Mucosa of descending colon (tissue), 3 donors: ENCODE measurements around the gene RINL. TPM values are rescaled to one million over a fixed set of nuclear protein-coding genes. Genes with fewer than 3 reads are reported as not detected.

Experiments
- ATAC-seq: fragments of 200-7000 bp; cut with Tn5 transposase; one replicate; pipeline ENCODE4 v1.9.1; 2020; ENCODE audit warnings: mild to moderate bottlenecking, moderate library complexity
- DNase-seq, 3 donors: peaks; one replicate each; pipeline ENCODE4 v3.0.0-alpha.2; 2020
- H3K36me3 ChIP-seq: fragments of 200-600 bp; one replicate; pipeline ENCODE4 v1.8.0; 2021; ENCODE audit warnings: low read depth, mild to moderate bottlenecking
- H3K4me1 ChIP-seq: fragments of 200-600 bp; one replicate; pipeline ENCODE4 v1.8.0; 2021; ENCODE audit warnings: low read depth, mild to moderate bottlenecking
- H3K4me3 ChIP-seq: fragments of 200-600 bp; one replicate; pipeline ENCODE4 v1.8.0; 2021; ENCODE audit warnings: mild to moderate bottlenecking
- H3K9me3 ChIP-seq: fragments of 200-600 bp; one replicate; pipeline ENCODE4 v1.8.0; 2021; ENCODE audit warnings: mild to moderate bottlenecking
- intact Hi-C, 2 donors: fragments of 100-400 bp; cut with DNase I in 1 of 2; cut with micrococcal nuclease in 1 of 2; formaldehyde crosslinking; loops; one replicate each; pipeline versions ENCODE4 v1.11.0 to v1.11.1; 2022; cut with DNase I, micrococcal nuclease
- total RNA-seq, 3 donors: library from RNA; stranded (reverse); fragmentation: NEBNext Ultra II Directional in 2 of 3; extraction: Animal tissue kit (Norgen Biotek cat#: 25700) in 2 of 3; gene quantifications; one replicate each; pipeline versions ENCODE4 v1.2.1 to v1.2.4, GENCODE V29; 2021 to 2023
- TF ChIP-seq, protein P1 (sequence below): fragments of 200-600 bp; IDR thresholded peaks from one replicate; pipeline ENCODE4 v1.8.0; 2022; ENCODE audit warnings: antibody characterized with exemption, mild to moderate bottlenecking
- donor health status: DM: no; HTN: no; CAD: no; lungs with moderate emphysema.
- donor health status: DM: no; HTN: no; CAD: no.
- donor health status: DM: no; HTN: yes; CAD: no.

The RINL gene
- total RNA-seq, 3 donors from 2014 or later = 3.8 to 5.4 (median 5.2) TPM

DNA sequence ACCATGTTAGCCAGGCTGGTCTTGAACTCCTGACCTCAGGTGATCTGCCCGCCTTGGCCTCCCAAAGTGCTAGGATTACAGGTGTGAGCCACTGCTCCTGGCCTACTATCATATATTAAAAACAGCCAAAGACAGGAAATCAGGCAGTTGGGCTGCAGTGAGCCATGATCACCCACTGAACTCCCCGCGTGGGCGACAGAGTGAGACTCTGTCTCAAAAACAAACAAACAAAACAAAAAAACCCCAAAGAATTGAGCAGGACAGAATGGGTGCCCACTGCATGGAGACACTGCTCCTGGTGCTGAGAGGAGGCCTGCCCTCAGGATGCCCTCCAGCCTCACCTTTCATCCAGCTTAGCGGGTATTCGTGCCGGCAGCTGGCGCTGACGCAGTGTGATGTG, 5.2 kb upstream of the RINL start:
- TF ChIP-seq, protein P1, sequence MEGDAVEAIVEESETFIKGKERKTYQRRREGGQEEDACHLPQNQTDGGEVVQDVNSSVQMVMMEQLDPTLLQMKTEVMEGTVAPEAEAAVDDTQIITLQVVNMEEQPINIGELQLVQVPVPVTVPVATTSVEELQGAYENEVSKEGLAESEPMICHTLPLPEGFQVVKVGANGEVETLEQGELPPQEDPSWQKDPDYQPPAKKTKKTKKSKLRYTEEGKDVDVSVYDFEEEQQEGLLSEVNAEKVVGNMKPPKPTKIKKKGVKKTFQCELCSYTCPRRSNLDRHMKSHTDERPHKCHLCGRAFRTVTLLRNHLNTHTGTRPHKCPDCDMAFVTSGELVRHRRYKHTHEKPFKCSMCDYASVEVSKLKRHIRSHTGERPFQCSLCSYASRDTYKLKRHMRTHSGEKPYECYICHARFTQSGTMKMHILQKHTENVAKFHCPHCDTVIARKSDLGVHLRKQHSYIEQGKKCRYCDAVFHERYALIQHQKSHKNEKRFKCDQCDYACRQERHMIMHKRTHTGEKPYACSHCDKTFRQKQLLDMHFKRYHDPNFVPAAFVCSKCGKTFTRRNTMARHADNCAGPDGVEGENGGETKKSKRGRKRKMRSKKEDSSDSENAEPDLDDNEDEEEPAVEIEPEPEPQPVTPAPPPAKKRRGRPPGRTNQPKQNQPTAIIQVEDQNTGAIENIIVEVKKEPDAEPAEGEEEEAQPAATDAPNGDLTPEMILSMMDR = no peak
- no peaks in the 10 kb centered on the region for H3K36me3 ChIP-seq
- intact Hi-C loops = no loop called here
- H3K4me1 ChIP-seq = peaks cover 12% of the 10 kb centered on the region
- DNase-seq = no peak
- no peak for ATAC-seq
- H3K9me3 ChIP-seq = no peaks in the 10 kb centered on the region
- H3K4me3 ChIP-seq = no peak overlapping the region

DNA sequence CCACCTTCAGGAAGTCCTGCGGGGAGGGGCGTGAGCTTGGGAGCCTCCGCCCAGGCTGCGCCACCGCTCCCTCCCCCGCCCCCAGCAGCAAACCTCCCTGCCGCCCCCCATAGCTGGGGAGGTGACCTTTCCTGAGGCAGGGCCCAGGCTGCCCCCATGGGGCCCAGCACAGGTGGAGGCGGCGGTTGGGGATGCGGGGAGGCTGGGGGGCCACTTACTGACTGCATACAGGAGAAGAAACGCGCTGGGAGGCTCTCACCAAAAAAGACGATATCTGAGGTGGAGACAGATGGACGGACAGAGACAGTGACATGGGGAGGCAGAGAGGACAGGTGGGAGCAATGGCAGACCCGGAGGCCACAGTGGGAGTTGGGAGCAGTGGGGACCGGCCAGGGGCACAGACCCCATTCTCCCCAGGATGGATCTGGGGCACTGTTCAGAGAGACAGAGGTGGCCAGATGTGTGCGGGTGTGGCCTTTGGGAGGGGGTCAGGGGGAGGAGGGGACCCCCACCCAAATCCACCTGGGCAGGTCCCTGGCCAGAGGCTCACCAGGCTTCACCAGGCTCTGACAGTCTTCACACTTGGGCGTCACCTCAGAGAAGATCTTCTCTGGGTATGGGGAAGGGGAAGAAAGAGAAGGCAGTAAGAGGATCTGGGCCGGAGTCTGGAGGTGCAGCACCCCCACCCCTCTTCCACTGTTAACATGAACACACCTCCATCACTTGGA, 3.0 kb upstream of the RINL start:
- DNase-seq = no peak
- TF ChIP-seq, protein P1 = no peak
- intact Hi-C loops = no loop called here
- H3K4me3 ChIP-seq = no peak overlapping the region
- ATAC-seq = no peak
- H3K36me3 ChIP-seq = no peaks in the 10 kb centered on the region
- H3K9me3 ChIP-seq = no peaks in the 10 kb centered on the region
- H3K4me1 ChIP-seq = peaks cover 18% of the 10 kb centered on the region

DNA sequence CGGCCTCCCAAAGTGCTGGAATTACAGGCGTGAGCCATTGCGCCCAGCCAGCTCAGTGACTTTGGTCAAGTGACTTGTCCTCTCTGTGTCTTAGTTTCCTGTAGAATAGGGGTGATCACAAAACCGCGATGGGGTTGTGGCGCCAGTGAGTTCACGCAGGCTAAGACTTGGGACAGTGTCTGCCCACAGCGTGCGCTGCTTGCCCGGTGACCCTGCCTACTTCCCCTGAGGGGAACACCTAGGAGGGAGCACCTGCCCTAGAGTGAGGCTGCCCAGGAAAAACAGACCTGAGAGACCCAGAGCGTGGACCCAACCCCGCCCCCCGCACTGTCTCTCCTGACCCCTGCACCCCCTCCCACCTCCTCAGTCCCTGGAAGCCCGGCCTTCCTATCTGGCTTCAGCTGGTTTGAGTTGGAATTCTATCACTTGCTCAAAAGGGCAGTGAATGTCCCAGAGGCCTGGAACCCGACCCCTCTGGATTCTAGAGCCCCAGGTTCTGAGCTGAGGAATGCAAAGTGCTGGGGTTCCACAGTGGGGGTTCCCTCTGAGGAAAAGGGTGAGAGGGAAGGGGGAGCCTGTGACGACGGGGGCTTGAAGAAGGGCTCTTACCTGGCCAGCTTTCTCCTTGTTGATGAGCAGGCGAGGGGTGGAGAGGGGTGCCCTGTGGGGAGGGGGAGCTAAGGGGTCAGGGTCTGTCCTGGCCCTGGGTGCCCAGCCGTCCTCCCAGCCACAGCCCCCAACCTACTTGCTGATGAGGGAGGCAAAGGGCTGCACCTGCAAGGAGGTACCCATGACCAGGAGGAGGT, 2.2 kb upstream of the RINL start:
- TF ChIP-seq, protein P1 = no peak
- H3K36me3 ChIP-seq = no peaks in the 10 kb centered on the region
- no peaks in the 10 kb centered on the region for H3K9me3 ChIP-seq
- peaks cover 18% of the 10 kb centered on the region for H3K4me1 ChIP-seq
- no peak overlapping the region for H3K4me3 ChIP-seq
- no peak for ATAC-seq
- intact Hi-C loops = no loop called here
- DNase-seq = no peak

DNA sequence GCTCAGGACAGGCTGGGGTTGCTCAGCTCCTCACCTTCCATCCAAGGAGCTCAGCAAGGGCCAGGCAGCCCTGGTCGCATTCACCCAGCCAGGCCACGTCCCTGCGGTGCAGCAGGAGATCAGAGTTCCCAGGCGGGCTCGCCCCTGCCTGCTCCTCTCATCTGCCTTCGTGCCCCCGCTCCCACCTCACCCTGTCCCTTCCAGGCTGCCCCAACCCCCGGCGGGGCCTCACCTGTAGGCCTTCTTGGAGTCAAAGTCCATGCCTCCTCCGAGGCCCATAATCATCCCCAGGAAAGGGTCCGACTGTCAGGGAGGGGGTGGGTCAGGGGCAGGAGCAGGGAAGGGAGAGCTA, 1.3 kb upstream of the RINL start:
- Histone ChIP-seq H3K4me1 (peaks cover 18% of the 10 kb centered on the region), H3K4me3 (no peak overlapping the region), H3K9me3 (no peaks in the 10 kb centered on the region), H3K36me3 (no peaks in the 10 kb centered on the region)
- DNase-seq = no peak
- no peak for ATAC-seq
- intact Hi-C loops = no loop called here
- TF ChIP-seq, protein P1 = no peak

DNA sequence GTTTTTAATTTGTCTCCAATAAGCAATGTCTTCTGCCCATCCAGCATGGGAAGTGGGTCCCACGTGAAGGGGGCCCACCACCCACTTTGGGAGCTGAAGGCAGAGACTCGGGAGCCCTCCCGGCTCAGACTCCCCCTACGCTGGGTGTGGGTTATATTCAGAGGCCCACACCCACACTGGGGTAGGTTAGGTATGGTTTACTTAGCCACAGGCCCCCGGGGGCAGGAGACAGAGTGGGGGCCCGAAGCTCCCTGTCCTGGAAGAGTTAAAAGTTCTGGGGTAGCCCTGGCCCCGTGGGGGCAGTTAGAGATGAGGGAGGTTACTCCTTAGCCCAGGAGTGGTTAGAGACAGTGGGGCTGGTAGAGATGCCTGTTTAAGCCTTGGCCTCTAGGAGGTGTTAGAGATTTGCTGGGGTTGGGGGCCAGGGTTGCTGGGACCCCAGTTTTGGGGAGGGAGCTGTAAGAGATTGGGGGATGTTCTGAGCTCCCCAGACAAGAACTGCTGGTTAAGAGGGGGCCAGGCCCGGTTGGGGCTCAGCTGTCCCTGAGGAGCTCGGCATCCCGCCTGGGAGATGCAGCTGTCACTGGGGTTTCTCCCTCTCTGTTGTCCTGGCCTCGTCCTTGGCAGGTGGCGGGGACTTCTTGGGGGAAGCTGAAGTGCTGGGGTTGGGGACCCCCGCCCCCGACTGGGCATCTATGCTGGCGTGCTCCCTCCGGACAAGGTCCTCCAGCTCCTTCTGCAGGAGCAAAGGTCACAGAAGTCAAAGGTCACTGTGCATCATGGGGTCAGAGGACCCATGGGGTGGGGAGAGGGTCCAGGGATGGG, 712 bp upstream of the RINL start:
- intact Hi-C loops = no loop called here
- H3K4me1 ChIP-seq = peaks cover 18% of the 10 kb centered on the region
- H3K36me3 ChIP-seq = no peaks in the 10 kb centered on the region
- DNase-seq = no peak
- ATAC-seq = no peak
- no peak overlapping the region for H3K4me3 ChIP-seq
- TF ChIP-seq, protein P1 = no peak
- no peaks in the 10 kb centered on the region for H3K9me3 ChIP-seq
